Measurements from ENCODE around the gene ICA1. TPM values are rescaled to one million over a fixed set of nuclear protein-coding genes. Genes with fewer than 3 reads are reported as not detected.

Gene ICA1
- total and polyA plus RNA-seq, 2 donors (not counting 3 experiments of a cell fraction or from before 2014, with no cell fraction given) = 19.0 to 47.1 TPM

- Histone ChIP-seq H3K36me3 (ENCODE audit: control insufficient read depth in 2 of 2, extremely low read depth in 1 of 2, insufficient read depth in 2 of 2, low read length in 2 of 2) (peaks cover 3 to 7% of the 10 kb centered on the region in 2 experiments), H3K27ac (ENCODE audit: insufficient read depth, low read depth, low read length) (no peak overlapping the region), H3K9me3 (replicated peaks; ENCODE audit: control insufficient read depth, insufficient read depth, low read length) (no peaks in the 10 kb centered on the region), H3K79me2 (ENCODE audit: control insufficient read depth, insufficient read depth, low read length) (no peaks in the 10 kb centered on the region), H3K4me1 (ENCODE audit: control insufficient read depth, extremely low read depth, insufficient read depth, low read length) (no peaks in the 10 kb centered on the region), H3K9me1 (replicated peaks; ENCODE audit: control insufficient read depth, extremely low read depth, insufficient read depth, low read length) (no peaks in the 10 kb centered on the region), H3K4me3 (replicated peaks in 1 of 3; ENCODE audit: insufficient read depth in 1 of 3, low read depth in 1 of 3, low read length in 3 of 3) (no peak overlapping the region), H3K27me3 (ENCODE audit: control insufficient read depth in 2 of 2, insufficient read depth in 2 of 2, low read length in 2 of 2) (no peaks in the 10 kb centered on the region), H4K20me1 (replicated peaks; ENCODE audit: control insufficient read depth, extremely low read depth, insufficient read depth, low read length) (no peaks in the 10 kb centered on the region), H3K4me2 (ENCODE audit: insufficient read depth, low read length) (no peak overlapping the region), H3K9ac (replicated peaks; ENCODE audit: extremely low read depth, insufficient read depth, low read length) (no peak overlapping the region), H2AFZ (ENCODE audit: low read depth, low read length) (no peak overlapping the region)
- CTCF ChIA-PET = interaction anchor here (1.1 to 3.0 kb wide), 4 partner anchors 80 to 791 kb away, joined by 4 to 17 read pairs (median 9); no protein-coding TSS in a partner anchor
- DNase-seq (ENCODE audit: low read depth, low spot score) (no peak), FAIRE-seq (peak; percentile 15)
- no TSS peak for BruUV-seq (replicated peaks)
- dilution Hi-C loops (cut with MboI; ENCODE audit: extremely low pct_ligation_motif_present, low sequenced_read_pairs) (no loop called here), intact Hi-C loops (cut with micrococcal nuclease) (loop anchor here (2.0 kb wide), 2 partner anchors 453 to 1113 kb away; no protein-coding TSS in a partner anchor)
- TF ChIP-seq GATA2 (IDR thresholded peaks at IDR 0.05; ENCODE audit: insufficient read depth, insufficient read length, low read depth, low read length) = no peak
- TF ChIP-seq FOS (IDR thresholded peaks at IDR 0.05; ENCODE audit: borderline replicate concordance, insufficient read depth, low read length) = no peak
- TF ChIP-seq JUN (IDR thresholded peaks at IDR 0.05; ENCODE audit: borderline replicate concordance, insufficient read depth, insufficient read length, low read depth) = no peak
- TF ChIP-seq MAX (IDR thresholded peaks at IDR 0.05; ENCODE audit: insufficient read depth, insufficient read length) = no peak
- no peak for TF ChIP-seq MYC (IDR thresholded peaks at IDR 0.05; ENCODE audit: low read depth, low read length)
- no peak for TF ChIP-seq POLR2A (IDR thresholded peaks at IDR 0.05; ENCODE audit: low read depth, low read length)
- TF ChIP-seq POLR2AphosphoS5 (IDR thresholded peaks at IDR 0.05; ENCODE audit: insufficient read depth, low read depth, low read length) = no peak
- no peak for TF ChIP-seq EZH2 (IDR thresholded peaks at IDR 0.05; ENCODE audit: borderline replicate concordance, low read depth, low read length, severe bottlenecking)
- TF ChIP-seq CTCF (IDR thresholded peaks at IDR 0.05; ENCODE audit: extremely low read depth in 1 of 2, insufficient read depth in 1 of 2, low read depth in 1 of 2, low read length in 2 of 2) = no peak
- POLR2A ChIA-PET = no interaction called here
Observed at GRCh38 chr7:8215648-8216333, 46.2 kb downstream of the ICA1 start.

Data from endothelial cell of umbilical vein (primary cell).